TTC549 (cell line): ENCODE results near the gene PNRC1.
A peak's percentile ranks its signal among the peaks of the same experiment; 100 is the strongest.
"Not testable (repeated sequence)": the region's sequence is repeated elsewhere in the genome, so short reads cannot be mapped to it uniquely, and the experiment has no call there.

ENCODE experiments used
- FAIRE-seq: peaks from 2 replicates; lab custom pipeline; 2012; peaks lifted over from hg19 to GRCh38; lab: Jason Lieb, UNC

The PNRC1 gene

DNA sequence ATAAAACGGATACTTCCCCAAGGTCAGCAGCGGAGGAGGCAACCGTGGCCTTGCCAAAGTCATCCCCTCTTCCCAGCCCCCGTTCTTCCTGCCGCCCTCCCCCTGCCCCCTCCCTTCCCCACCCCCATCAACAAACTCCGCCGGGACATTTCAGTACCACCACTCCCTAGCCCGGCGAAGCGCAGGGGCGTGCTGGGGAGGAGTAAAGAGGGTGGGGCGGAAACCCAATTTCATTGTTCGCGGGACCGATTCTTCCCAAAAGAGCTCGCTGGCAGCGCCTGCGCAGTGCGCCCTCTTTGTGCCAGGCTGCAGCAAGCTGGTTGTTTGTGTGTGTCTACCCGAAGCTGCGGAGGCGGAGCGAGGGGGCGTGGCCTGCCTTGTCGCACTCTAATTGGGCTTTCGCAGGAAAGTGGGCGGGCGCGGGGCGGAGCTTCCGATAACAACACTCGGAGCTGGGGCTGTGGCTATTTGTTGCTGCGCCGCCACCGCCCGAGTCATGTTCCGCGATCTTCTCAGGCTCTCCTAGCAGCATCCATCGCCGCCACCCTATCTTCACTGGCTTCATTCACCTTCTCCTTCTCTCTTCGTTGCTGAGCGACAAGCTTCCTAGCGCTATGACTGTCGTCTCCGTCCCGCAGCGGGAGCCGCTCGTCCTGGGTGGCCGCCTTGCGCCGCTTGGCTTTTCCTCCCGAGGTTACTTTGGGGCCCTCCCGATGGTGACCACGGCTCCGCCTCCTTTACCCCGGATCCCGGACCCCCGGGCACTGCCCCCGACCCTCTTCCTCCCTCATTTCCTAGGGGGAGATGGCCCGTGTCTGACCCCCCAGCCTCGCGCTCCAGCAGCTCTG is at the start of gene PNRC1:
Gene PNRC1 (plus strand): TSS at position 471 of the 848 bp plus-strand sequence. CDS start 144 bp downstream, at position 615.
- FAIRE-seq = peak; percentile 86

DNA sequence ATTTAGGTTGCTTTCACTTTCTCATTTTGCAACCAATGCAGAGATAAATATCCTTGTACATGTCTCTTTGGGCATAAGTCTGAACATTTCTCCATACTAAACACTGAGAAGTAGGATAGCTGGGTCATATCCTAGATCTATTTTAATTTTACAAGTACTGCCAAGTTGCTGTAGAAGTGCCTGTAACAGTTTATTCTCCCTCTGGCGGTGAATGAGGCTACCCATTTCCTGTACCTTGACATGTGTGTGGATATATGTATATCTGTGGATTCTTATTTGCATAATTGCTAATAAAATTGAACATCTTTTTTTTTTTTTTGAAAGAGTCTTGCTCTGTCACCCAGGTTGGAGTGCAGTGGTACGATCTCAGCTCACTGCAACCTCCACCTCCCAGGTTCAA is 48.0 kb upstream of the PNRC1 start:
- no peak for FAIRE-seq

GRCh38 chr6:89033461-89033860 is 47.1 kb upstream of the PNRC1 start:
- no peak for FAIRE-seq

GRCh38 chr6:89034116-89034515 is 46.4 kb upstream of the PNRC1 start:
- FAIRE-seq = not testable (repeated sequence)

DNA sequence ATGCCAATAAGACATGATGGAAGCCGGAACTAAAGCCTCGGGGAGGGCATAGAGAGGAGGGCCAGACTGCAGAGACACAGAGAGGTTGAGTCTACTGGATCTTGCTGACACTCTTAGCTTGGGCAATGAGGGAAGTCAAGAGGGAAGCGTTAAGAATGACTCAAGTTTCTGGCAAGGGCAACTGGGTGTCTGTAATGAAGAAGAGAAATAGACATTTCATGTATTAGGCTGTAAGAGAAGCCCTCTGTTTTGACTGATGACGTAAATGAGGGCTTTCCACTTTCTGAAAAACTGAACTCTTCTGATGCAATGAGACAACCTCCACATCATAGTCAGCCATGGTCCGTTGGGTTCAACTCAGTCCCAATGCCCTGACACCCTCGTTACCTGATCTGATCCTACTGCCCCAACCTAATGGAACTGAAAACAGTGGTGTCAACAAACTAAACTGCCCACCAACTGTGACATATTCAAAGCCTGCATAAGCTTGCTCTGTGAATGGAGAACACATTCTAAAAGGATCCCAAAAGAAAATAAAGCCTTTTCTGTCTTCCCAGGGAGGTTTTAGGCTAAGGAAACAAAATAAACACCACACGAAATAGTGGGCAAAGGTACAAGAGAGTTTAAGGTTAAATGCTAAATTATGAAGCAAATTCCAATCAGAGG is 45.8 kb upstream of the PNRC1 start:
- no peak for FAIRE-seq

GRCh38 chr6:89035252-89036101 is 45.1 kb upstream of the PNRC1 start:
- no peak for FAIRE-seq

DNA sequence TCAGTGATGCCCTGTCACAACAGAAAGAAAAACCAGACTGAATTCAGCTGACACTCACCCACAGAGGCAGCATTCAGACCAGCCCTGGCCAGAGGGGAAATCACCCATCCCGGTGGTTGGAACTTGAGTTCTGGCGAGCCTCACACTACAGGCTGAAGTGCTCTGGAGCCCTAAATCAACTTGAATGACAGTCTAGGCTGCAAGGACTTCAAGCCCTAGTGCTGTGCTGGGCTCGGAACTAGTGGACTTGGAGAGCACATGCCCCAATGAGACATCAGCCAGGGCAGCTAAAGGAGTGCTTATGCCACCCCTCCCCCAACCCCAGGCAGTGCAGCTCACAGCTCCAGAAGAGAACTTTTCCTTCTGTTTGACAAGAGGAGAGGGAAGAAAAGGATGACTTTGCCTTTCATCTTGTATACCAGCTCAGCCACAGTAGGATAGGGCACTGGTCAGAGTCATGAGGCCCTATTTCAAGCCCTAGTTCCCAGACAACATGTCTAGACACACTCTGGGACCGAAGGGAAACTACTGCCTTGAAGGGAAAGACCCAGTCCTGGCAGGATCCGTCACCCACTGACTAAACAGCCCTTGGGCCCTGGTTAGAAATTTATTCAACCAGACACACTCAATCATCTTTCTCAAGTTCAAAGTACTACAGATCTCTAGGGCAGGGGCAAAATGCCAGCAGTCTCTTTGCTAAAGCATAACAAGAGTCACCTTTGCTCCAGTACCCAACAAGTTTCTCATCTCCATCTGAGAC is 43.2 kb upstream of the PNRC1 start:
- no peak for FAIRE-seq

- FAIRE-seq = not testable (repeated sequence)
Observed at GRCh38 chr6:89037901-89038293, 42.7 kb upstream of the PNRC1 start.

DNA sequence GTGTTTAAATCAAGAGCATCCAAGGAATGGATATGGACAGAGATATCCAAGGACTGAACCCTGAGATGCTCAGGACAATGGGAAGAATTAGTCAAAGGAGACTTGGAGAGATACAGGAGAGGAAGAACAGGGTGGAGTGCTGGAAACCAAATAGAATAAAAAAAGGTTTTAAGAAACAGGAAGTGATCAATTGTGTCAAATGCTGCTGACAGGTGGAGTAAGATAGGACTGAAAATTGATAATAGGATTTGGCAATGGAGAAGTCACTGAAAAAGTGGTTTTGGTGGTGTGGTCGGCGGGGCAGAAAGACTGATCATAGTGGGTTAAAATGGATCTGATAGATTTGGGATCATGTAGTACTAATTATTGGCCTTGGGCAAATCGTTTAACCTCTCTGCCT is 37.9 kb upstream of the PNRC1 start:
- FAIRE-seq = no peak

DNA sequence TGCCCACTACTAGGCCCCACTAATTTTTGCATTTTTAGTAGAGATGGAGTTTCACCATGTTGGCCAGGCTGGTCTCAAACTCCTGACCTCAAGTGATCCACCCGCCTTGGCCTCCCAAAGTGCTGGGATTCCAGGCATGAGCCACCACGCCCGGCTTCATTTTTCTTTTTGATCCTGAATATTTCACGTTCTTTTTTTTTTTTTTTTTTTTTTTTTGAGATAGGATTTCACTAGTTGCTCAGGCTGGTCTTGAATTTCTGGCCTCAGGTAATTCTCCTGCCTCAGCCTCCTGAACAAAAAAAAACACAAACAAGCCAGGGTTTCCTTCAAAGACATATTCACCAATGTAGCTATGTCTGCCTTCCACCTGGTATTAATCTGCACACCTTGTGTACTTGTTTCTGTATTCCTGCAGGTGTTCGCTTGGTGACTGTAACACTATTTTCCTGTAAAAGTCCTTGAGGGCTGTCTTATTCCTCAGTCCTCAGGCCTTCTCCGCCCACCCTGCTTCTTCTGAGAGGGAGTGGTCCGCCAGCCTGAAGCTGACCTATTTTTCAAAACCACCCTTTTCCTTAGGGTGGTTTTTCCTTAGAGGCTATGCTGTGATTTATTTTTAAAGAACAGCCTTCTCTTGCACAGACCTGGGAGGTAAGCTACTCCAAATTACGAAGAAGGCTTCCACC is 36.1 kb upstream of the PNRC1 start:
- no peak for FAIRE-seq

- no peak for FAIRE-seq
Observed at GRCh38 chr6:89045011-89045387, 35.6 kb upstream of the PNRC1 start.

DNA sequence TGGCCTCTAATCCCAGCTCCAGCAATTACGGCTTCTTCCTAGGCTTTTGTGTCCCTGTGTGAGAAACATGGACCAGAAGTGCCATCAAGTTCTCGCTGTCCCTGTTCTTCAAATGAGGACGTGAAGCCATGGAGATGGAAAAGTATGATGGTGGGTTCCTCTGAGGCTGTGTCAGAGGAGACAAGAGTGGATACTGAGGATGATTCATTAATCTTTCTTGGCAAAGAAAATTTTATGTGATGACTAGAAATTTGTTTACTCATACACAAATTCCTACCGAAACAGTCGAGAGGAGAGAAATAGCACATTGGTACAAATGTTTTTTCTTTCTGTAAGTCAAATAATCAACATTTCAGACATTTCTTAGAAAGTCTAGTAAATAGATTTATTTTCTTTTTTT is 35.0 kb upstream of the PNRC1 start:
- no peak for FAIRE-seq

- no peak for FAIRE-seq
Observed at GRCh38 chr6:89047473-89047872, 33.1 kb upstream of the PNRC1 start.

GRCh38 chr6:89048288-89048923 is 32.1 kb upstream of the PNRC1 start:
- FAIRE-seq = no peak

DNA sequence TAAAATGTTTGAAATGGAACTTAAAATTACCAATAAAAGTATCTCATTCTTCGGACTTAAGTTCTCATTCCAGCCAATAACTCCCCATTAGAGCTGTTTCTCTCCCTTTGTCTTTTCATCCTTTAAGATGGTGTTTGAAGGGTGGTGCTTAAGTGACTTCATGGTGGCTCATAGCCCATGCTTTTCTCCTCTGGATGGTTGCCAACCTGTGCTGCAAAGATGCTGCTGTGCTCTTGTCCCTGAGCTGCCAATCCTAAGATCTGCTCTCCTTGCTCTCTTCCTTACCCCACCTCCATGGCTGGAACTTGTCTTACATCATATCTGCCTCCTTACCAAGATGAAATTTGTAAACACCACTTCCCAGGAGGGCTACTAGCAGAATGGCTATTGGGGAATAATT is 31.6 kb upstream of the PNRC1 start:
- FAIRE-seq = no peak

DNA sequence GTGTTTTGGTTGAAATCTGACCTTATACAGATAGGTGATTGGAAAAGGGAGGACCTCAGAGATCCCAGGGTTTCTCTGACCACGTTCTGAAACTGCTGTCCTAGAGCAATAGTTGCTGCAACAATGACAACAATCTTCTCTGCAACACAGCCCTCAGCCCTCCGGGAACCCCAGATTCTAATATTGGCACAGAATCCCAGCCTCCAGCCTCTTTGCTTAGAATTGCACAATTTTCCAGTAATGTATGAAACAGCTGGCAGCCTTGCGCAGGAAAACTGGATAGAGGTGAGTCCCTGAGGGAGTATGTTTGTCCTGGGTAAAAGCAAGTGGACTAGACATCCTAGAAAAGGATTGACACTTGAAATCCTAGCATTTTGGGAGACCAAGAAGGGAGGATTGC is 30.4 kb upstream of the PNRC1 start:
- FAIRE-seq = no peak

DNA sequence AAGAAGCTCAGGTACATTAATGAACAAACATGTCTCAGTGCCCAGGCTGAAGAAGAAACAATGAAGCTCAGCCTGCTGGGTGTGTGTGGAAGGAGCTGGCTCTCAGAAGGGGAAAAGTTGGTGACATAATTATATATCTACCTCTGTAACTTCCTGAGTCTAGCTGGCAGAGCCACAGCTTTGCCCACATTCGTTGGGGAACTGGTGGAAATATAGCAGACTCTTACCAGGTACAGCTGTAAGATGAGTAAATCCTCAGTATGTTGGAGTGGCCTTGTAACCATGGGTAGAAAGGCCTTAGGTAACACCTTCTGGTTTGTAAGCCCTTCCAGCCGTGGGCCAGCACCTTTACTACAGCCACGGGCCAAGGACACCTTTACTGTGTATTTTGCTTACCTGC is 29.9 kb upstream of the PNRC1 start:
- FAIRE-seq = no peak

GRCh38 chr6:89051676-89052075 is 28.9 kb upstream of the PNRC1 start:
- FAIRE-seq = no peak

DNA sequence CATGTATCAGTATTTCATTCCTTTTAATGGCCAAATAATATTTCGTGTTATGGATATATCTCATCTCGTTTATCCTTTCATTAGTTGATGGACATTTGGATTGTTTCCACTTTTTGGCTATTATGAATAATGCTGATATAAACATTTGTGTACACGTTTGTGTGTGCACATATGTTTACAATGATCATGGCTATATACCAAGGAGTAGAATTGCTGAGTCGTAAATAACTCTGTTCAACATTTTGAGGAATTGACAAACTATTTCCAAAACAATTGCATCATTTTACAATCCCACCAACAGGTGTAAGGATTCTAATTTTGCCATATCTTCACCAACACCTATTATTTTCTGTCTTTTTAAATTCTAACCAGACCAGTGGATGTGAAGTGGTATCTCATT is 26.3 kb upstream of the PNRC1 start:
- no peak for FAIRE-seq

DNA sequence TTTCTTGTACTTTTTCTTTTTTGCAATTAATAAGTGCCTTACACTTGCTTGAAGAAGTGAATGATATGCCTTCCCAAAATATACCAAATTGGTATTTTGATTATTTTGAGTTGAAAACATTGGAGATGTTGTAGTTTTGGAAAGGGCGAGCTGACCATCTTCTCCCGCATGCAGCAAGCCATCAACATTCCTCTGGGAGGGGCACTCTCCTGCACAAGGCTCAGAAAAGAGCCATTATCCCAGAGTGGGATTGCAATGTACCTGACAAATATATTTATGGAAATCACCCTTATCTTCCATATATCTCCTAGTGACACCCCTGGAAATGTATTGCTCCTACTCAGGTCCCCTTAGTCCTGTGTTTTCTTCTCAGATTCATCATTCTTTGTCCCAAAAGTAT is 22.8 kb upstream of the PNRC1 start:
- FAIRE-seq = no peak

DNA sequence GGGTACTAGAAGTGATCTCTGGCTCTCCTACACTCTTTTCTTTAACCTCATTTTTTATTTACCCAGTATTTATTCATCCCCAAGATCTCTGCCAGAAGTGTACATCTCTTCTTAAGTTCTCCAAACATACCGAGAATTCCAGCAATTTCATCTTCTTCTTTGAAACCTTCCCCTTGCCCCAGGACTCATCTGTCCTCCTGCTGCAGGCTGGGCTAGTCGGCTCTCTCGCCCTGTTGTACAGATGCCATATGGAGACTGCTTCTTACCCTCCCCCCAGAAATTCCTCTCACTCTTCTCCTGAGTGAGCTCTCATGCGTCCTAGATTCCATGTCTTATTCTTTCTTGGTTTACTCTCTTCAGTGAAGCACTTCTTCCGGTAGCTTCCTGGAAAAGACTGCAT is 21.9 kb upstream of the PNRC1 start:
- FAIRE-seq = no peak
